Measurements from ENCODE around the gene TRIM23.

DNA sequence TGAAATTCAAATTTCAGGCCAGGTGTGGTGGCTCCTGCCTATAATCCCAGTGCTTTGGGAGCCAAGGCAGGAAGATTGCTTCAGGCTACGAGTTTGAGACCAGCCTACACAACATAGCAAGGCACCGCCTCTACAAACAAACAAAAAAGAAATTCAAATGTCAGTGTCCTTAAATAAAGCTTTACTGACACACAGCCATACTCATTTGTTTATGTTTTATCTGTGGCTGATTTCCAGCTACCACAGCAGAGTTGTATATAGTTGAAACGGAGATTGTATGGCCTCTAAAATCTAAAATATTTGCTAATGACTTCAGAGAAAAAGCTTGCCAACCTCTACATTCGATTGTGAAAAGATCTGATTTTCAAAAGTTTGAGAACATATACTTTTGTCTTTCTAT lies 16.1 kb upstream of the TRIM23 start:
- TF ChIP-seq, protein P1, sequence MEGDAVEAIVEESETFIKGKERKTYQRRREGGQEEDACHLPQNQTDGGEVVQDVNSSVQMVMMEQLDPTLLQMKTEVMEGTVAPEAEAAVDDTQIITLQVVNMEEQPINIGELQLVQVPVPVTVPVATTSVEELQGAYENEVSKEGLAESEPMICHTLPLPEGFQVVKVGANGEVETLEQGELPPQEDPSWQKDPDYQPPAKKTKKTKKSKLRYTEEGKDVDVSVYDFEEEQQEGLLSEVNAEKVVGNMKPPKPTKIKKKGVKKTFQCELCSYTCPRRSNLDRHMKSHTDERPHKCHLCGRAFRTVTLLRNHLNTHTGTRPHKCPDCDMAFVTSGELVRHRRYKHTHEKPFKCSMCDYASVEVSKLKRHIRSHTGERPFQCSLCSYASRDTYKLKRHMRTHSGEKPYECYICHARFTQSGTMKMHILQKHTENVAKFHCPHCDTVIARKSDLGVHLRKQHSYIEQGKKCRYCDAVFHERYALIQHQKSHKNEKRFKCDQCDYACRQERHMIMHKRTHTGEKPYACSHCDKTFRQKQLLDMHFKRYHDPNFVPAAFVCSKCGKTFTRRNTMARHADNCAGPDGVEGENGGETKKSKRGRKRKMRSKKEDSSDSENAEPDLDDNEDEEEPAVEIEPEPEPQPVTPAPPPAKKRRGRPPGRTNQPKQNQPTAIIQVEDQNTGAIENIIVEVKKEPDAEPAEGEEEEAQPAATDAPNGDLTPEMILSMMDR (IDR thresholded peaks at IDR 0.05; ENCODE audit: low read depth, low read length, poor library complexity, severe bottlenecking), result no peak
- no peak for TF ChIP-seq EZH2phosphoT487 (IDR thresholded peaks at IDR 0.05; ENCODE audit: borderline replicate concordance, low read length)

Measured in DOHH2 (cell line).